Activated CD4-positive, alpha-beta T cell treated with anti-CD3 and anti-CD28 coated beads for 24 hours (primary cell): ENCODE data around the gene NR5A1.

Experiments used
- DNase-seq, 2 donors: peaks; one replicate each; pipeline ENCODE4 v3.0.0-alpha.2; 2020; ENCODE audit warnings: low read depth in 2 of 2

The NR5A1 gene

DNA sequence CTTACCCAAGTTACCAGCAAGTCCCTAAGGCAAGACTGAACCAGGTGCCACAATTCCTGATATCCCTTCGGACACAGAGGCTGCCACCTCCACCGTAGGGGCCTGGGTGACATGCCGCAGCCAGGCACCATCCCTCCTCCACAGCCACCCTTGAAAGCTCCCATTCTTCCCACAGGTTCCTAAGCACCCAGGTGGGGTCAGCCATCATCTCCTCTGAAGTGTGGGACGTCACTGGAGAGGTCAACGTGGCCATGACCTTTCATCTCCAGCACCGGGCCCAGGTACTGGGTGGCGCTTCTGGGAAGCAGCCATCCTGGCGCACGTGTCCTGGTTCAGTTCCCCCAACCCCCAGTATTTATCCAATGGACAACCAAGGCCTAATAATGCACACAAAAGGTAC is 48.8 kb downstream of the NR5A1 start:
- DNase-seq: no peak

DNA sequence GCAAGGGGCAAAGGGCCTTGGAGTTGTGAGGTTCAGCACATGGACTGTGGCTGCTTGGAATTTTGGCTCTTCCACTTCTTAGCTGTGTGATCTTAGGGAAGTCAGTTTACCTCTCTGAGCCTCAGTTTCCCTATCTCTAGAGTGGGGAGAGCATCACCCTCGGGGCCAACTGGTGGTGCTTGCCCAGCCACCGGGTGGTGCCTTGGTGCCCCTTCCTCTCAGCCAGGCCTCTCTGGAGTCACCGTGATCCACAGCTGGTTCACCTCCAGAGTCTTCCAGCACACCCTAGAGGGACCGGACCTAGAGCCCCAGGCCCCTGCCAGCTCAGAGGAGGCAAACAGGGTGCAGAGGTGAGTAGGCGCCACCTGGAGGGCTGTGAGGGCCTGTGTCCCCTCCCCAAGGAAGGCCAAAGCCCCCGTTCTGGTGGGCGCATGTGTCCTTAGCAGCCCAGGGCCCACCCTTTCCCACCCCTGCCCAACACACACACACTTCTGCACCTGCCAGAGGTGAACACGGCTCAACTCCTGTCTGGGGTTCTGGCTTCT is 49.2 kb downstream of the NR5A1 start:
- no peak for DNase-seq

DNA sequence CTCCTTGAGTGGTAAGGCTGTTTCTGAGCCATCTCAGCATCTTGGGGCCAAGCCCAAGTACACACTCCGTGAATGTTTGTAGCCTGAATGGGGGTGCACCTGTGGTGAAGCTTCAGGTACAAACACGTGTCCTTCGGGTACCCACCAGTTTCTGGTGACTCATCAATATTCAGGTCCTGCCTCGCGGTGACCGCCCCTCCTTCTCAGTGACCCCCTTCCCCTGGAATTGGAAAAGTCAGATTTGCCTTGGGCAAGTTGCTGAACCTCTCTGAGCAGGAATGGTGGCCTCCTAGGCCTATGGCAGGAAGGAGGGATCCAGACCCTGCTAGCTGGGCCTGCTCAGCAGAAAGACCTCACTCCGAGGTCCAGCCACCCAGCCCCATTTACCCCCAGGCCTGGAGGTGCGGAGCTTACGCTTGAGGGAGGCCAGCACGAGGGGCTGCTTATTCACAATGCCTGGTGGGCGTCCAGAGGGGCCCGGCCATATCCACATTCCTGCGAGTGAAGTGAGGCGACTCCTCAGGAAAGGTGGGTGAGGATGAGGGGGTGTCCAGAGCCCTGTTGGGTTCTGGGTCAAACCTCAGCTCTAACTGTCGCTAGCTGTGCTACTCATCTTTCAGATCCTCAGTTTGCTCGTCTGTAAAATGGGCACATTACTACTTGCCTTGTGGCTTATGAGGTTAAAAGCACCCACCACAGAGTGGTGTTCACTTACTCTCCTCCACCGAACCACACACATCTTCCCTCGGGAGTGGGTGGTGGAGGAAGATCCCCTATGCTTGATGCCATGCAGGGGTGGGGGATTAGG is 49.9 kb downstream of the NR5A1 start:
- no peak for DNase-seq

DNA sequence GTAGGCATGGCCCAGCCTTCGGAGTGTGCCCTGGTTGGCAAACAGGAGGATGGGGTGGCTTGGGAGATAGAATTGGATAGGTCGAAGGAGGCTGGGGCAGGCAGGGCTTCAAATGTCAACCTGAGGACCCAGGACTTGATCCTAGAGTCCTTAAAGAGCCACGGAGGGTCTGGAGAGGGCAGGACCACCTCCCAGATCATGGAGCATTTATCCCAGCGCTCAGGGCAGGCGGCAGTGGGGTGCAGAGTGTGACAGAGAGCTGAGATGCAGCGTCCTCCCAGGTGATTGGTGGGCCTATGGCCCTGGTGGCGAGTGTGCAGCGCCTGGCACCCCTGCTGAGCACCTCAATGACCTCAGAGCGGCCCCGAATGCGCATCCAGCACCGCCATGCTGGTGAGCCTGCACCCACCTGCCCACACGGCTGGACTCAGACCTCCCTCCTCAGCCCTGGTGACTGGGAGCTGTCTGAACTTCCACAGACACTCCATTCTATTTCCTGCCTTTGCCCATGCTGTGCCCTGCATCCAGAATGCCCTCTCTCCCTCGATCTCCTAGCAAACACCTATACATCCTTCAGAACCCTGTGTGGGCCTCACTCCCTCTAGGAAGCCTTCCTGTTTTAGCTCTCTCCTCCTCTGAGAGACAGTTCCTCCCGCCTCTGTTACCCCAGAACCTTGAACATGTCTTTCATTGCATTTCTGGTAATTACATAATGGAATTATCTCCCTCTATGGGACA is 50.7 kb downstream of the NR5A1 start:
- no peak for DNase-seq

DNA sequence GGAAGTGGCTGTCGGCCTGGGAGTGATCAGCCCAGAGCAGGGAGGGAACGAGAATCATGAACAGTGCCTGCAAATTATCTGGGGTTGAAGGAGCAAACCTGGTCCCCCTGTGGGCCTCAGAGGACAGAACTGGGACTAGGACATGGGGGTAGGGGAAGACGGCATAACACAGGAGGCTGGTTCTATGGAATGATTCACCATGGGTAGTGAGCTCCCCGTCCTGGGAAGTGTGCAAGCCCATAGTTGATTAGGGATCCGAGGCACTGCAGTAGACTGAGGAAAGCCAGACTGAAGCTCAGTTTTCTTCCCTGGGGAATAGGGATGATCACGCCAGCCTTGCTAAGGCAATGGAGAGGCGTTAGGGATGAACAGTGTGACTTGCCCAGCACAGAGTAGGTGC is 51.4 kb downstream of the NR5A1 start:
- no peak for DNase-seq

DNA sequence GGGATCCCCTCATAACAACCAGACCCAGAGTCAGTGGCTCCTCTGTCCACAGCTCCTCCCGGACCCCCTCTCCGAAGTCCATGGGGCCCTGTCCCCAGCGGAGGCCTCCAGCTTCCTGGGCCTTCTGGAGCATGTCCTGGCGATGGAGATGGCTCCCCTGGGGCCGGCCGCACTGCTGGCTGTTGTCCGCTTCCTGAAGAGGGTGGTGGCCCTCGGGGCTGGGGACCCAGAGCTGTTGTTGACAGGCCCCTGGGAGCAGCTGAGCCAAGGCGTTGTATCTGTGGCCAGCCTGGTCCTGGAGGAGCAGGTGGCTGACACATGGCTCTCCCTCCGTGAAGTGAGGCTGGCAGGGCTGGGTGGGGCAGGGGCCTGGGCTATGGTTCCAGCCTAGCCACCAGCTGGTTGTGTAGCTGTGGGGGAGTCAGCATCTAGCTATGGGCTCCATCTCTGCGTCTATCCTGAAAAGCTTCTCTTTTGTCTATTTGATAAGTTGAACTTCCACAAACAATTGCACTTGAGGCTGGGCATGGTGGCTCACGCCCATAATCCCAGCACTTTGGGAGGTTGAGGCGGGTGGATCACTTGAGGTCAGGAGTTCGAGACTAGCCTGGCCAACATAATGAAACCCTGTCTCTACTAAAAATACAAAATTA is 52.3 kb downstream of the NR5A1 start:
- DNase-seq: no peak

DNA sequence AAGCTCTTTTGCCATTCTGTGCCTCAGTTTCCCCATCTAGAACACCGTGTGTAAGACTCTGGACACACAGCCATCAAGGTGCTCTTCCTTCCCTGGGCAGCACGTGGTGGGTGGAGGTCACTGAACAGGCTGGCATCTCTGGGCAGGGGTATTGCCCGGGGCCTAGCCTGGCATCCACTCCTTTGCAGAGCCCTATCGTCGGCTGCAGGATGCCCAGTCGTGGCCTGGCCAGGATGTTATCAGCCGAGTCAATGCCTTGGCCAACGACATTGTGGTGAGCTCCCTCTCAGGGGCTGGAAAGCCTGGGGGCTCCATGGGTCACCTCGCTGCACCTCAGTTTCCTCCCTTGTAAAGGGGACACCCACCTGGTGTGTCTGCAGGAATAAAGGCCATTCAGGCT is 52.9 kb downstream of the NR5A1 start:
- DNase-seq: no peak

DNA sequence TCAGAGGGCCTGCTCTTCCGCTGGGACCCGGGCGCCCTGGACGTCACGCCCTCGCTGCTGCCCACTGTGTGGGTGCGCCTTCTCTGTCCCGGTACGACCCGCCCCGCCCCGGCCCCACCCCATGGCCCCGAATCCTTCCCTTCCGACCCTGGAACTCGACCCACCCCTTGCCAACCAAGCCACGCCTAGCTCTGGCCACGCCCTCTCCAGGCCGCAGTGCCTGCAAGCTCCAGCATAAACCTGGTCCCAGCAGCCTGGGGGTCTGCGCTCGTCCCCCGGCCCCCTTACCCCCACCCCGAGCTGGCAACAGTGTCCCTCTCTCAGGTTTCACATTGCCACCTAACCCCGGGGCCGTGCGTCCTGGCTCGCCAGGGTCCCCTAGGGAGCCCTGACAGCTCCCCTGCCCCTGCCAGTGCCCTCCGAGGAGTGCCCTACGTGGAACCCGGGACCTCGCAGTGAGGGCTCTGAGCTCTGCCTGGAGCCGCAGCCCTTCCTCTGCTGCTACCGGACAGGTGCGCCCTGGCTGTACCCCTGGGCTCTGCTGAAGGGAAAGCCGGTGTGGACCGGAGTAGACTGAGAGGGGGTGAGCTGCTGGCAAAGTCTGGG is 53.5 kb downstream of the NR5A1 start:
- DNase-seq: no peak

DNA sequence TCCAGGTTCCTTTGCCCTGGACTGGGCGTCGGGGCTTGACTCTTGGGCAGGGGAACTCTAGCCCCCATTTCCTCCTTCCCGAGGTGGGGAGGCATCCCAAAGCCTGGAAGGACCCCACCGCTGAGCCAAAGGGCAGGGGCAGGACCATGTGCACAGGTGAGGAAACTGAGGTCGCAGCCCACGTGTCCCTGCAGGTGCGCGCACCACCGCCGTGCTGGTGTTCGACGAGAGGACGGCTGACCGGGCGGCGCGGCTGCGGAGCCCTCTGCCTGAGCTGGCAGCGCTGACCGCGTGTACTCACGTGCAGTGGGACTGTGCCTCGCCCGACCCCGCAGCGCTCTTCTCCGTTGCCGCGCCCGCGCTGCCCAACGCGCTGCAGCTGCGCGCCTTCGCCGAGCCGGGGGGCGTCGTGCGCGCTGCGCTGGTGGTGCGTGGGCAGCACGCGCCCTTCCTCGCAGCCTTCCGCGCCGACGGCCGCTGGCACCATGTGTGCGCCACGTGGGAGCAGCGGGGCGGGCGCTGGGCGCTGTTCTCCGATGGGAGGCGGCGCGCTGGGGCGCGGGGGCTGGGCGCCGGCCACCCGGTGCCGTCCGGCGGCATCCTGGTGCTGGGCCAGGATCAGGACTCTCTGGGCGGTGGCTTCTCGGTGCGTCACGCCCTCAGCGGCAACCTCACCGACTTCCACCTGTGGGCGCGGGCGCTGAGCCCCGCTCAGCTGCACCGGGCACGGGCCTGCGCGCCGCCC is 54.2 kb downstream of the NR5A1 start:
- no peak for DNase-seq

DNA sequence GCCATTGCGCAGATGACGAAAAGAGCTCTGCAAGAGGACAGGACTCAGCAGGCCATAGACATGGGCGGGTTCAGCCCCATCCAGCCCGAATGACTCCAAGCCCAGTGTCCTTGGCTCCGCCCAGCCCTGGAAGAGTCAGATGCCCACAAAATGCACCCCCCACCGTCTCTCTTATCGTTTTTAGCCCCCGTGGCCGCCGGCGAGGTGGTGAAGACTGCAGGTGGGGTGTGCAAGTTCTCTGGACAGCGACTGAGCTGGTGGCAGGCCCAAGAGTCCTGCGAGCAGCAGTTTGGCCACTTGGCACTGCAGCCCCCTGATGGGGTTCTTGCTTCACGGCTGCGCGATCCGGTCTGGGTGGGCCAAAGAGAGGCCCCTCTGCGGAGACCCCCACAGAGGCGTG is 54.9 kb downstream of the NR5A1 start:
- DNase-seq: no peak

DNA sequence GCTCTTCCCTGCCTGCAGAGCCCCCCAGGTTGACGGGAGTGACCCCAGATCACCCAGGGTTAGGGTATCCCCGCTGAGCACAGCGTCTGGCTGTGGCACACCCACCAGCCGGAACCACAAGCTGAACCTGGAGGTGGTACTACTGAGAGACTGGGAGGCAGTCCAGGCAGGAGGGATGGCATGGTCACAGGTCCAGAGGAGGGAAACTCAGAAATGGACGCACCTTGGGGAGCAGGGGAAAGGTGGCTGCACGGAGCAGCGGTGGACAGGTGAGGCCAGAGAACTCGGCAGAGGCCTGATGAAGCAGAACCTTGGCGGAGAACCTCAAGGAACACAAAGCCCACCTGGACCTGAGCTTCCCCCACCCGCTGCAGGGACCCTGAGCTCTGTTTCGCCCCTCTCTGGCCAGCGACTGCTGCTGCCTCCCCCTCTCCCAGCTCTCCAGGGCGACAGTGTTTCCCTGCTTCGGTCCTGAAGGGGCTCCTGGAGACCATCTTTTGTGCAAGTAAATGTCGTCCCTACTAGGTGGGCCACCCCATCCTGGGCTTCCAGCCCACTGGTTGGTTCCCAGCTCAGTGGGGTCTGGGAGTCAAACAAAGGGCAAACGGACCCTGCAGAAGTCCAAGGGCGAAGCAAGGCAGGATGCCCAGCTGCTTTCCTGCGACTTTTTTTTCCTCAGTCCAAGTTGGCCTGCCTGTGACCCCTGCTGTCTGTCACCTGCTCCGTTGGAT is 56.1 kb downstream of the NR5A1 start:
- DNase-seq: no peak

DNA sequence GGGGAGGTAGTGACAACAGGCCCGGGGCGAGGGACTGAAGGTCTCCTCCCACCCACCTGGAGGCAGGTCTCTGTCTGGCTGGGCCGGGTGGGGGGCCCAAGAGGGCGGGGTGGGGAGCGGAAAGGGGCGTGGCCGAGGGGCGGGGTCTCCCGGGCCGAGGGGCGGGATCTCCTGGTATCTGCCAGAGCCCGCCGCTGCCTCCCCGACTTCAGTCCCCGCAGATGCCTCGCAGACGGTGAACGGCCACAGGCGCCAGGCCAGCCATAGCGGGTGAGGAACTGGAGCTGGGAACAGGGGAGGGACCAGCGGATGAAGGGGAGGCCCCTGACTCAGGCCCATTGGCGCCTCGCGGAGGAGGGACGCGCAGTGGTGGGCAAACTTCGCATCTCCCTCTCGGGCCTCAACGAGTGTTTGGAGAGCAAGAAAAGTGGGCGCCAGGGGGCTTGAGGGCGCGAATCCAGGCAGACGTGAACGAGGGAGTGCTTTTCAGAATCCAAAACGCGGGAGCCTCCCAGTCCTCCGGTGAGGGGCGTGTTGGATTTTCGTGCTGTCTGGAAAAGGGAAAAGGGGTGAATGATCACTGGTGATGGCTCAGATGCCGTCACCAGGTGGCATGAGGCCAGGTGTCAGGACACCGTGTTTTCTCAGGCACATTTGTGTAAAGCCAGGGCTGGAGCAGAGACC is 56.8 kb downstream of the NR5A1 start, which contains the start of gene ADGRD2:
Gene ADGRD2 (plus strand): TSS at position 211 of the 684 bp plus-strand sequence. CDS start 1,216 bp downstream, outside the sequence.
- no peak for DNase-seq

DNA sequence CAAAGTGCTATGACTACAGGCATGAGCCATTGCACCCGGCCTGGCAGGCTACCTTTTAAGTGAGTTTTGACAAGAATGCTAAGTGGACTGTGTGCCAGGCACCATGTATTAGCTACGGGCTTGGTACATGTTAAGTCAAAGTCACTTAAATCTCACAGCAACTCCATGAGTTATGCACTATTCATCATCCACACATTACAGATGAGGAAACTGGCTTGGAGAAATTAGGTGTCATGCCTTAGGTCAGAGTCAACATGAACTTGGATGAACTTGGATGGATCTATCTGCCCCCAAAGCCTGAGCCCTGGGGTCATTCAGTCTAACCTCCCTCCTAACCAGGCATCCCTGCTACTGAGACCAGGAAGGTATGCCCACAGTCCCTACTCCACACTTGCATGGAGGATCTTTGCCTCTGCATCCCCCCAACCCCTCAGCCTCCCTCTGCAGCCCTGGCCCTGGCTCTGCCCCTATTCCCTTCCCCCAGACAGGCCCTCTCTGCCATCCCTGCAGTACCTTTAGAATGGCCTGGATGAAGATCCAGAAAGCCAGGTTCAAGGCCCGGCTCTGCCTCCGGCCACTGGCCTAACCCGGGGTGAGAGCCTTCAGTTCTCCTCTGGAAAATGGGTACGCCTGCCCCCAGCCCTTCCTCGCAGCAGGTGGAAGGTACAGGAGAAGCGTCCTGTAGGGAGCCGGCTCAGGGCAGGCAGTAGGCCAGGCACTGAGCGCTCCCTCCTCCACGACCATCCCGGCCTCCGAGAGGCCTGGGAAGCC is 57.6 kb downstream of the NR5A1 start:
- no peak for DNase-seq

DNA sequence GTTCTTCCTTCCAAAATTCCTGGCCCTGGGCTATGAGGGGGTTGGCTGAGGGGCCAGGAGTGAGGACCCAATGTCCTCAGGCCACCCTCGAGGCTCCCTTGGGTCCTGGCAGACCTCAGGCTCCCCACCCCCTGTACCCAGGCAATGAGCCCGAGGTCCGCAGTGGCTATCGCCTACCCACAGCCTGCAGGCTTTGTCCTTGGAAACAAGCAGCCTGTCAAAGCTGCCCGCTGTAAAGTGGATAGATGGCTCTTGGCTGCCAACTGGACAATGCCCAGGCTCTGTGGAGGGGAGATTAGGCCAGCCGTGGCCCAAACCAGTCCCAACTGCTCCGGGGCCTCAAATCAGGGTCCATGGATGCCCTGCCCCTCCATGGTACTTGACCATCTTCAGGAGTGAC is 59.2 kb downstream of the NR5A1 start:
- DNase-seq: no peak

DNA sequence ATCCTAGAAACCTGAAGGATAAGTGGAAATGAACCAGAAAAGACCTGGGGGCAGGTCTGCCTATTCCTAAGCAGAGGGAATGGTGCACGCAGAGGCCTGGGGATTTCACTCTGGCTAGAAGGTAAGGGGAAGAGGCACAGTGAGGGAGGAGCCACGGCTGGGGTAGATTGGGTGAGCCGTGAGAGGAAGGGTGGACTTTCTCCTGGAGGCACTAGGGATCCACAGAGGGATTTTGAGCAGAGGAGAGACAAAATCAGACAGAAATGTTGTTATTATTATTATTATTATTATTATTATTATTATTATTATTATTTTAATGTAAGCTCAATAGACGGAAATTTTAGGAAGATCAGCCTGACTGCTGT is 59.9 kb downstream of the NR5A1 start:
- DNase-seq: no peak

DNA sequence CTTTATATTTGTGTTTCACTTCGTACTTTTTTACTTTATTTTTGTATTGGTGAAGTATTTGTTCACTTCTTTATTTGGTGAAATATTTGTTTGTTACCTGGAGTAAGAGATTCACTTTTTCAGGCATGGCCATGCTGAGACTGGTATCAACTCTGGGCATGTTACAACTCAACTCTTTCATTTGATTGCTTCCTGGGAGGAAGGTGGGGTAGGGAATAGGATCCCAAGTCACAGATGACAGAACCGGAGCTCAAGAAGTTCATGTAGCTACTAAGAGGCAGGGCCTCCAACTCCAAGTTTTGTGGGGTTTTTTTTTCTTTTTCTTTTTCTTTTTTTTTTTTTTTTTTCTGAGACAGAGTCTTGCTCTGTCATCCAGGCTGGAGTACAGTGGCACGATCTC is 63.0 kb downstream of the NR5A1 start:
- no peak for DNase-seq

DNA sequence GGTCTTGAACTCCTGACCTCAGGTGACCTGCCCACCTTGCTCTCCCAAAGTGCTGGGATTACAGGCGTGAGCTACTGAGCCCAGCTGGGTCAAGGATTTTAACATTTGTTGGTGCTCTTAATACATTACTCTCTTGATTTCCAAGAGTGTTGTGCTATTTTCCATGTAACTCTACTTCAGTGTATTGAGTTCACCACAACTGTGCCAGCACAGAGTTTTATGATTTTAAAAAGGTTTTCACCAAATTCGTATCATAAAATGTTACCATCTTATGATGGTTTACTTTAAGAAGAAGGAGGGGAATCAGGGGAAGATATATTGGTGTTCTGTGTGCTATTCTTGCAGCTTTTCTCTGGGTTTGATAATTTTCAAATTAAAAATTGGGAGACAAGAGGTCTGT is 63.6 kb downstream of the NR5A1 start:
- no peak for DNase-seq

DNA sequence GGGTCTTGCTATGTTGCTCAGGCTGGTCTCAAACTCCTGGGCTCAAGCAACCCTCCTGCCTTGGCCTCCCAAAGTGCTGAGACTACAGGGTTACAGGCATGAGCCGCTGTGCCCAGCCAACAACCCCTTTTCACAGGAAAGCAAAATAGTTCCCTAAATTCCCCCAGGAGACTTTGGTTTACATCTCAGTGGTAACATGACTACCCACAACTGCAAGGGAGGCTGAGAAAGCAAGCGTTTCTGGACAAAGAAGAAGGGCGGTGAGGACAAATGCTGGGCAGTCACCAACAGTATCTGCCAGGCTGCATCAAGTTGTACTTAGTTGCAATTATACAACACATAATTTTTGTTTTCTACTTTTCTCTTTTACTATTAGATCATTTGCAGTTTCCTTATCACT is 64.4 kb downstream of the NR5A1 start:
- DNase-seq: no peak

DNA sequence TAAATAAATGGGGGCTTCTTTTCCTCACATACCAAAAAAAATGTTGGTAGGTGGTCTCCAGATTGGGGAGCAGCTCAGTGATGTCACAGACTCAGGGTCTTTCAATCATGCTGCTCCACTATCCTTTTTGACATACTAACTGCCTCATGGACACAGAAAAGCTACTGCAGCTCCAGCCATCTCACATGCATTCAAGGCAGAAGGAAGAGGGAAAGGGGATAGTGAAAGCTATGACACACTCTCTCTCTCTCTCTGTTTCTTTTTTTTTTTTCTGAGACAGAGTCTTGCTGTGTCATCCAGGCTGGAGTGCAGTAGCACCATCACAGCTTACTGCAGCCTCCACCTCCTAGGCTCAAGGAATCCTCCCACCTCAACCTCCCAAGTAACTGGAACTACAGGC is 64.8 kb downstream of the NR5A1 start:
- no peak for DNase-seq
